Epidermal melanocyte (primary cell): ENCODE results near the gene CUBN.

ENCODE experiments used
- DNase-seq: peaks from one replicate; pipeline ENCODE4 v3.0.0; 2011; ENCODE audit warnings: low spot score; ENCODE audit not compliant: insufficient read length

The CUBN gene

DNA sequence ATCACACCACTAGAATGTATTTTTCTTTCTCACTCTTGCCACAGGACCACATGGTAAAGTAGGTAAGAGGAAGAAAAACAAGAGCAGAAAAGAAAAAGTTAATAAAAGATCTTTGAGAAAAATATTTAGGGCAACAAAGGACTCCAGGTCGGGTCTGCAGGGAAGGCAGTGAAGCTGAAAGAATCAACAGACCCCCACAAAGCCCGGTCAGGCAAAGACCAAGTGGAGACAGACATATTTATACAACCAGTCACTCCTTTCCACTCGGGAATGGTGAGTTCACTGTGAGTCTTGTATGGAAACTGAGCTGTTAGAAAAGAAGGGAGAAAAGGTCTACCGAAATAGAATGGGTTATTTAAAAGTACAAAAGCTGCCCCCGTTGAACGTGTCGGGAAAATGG, 340.4 kb downstream of the CUBN start:
- DNase-seq = no peak

DNA sequence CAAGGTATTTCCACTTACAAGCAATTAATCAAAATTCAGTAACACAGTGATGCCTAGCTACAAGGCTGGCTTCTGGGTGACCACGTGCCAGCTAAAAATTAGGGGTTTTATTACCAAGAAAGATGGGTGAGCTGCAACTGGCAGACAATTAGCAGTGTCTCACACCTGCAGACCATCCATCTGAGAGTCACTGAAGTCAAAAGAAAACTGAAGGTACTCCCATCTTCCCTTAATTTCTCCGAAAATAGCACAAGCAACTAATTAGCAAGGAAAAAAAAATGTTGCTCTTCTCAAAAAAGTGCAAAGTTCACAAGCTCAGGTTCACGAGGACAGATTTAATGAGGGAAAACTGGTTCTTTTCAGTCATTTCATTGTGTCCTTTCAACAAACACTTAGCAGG, 340.8 kb downstream of the CUBN start:
- DNase-seq = no peak

DNA sequence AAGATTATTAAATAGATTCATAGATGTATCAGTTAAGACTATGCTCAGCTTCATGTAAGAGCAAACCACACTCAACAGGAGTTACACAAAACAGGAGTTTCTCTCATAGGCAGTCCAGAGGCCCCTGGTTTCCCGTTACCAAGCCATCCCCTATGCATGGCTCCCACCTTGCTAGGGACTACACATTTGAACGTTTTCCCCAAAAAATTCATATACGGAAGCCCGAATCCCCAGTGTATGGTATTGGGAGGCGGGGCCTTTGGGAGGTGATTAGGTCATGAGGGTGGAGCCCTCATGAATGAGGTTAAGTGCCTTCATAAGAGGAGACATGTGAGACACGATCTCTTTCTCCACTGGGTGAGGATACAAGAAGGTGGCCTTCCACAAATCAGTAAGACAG, 341.5 kb downstream of the CUBN start:
- no peak for DNase-seq

DNA sequence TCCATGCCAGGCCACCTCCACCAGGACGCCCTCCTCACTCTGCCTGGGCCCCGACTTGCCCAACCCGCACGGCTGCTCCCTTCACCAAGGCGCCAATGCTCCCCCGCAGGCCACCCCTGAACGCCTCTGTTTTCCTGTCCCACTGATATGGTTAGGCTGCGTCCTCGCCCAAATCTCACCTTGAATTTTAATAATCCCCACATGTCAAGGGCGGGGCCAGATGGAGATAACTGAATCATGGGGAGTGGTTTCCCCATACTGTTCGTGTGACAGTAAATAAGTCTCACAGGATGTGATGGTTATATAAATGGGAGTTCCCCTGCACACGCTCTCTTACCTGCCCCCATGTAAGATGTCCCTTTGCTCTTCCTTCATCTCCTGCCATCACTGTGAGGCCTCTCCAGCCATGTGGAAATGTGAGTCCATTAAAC, 342.2 kb downstream of the CUBN start:
- DNase-seq = no peak

DNA sequence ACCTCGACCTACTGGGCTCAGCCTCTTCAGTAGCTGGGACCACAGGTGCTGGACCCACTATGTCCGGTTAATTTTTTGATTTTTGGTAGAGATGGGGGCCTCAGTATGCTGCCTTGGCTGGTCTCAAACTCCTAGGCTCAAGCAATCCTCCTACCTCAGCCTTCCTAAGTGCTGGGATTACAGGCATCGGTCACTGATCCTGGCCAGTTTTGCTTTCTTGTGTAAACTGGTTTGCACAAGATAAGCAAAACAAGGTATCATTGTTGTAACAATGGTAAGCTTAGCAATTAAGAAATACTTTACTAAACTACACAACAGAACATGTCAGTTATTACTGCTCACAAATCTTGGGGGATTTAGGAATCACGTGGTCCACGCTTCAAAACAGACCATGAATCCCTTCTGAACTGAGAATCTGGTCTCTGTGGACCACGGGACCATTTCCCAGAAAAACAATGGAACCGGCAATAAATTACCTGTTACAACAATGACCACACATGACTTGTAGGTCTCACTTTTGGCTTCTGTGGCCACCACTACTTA, 349.2 kb downstream of the CUBN start:
- DNase-seq = no peak

DNA sequence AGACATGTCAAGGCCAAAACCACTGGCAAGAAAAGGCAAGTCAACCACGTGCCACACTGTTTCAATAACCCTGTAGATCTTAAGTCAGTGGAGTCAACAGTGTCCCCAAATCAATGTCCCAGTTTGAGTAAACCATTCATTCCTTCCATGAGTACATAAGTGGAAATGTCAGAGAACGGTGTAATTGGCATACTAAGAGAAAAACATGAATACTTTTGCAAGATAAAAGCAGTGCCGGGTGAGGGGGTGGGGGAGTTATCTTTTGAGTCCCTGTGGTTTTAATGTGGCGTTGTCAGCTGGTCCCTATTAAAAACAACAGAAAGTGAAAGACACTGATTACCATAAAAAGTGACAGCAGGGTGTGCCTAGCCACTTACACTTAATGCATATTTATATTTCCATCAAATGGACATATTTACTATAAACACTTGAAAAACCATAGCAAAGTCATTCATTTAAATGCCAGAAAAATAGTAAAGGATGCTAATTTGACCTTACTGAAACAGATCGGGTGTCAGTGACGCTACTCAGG, 350.2 kb downstream of the CUBN start:
- no peak for DNase-seq

DNA sequence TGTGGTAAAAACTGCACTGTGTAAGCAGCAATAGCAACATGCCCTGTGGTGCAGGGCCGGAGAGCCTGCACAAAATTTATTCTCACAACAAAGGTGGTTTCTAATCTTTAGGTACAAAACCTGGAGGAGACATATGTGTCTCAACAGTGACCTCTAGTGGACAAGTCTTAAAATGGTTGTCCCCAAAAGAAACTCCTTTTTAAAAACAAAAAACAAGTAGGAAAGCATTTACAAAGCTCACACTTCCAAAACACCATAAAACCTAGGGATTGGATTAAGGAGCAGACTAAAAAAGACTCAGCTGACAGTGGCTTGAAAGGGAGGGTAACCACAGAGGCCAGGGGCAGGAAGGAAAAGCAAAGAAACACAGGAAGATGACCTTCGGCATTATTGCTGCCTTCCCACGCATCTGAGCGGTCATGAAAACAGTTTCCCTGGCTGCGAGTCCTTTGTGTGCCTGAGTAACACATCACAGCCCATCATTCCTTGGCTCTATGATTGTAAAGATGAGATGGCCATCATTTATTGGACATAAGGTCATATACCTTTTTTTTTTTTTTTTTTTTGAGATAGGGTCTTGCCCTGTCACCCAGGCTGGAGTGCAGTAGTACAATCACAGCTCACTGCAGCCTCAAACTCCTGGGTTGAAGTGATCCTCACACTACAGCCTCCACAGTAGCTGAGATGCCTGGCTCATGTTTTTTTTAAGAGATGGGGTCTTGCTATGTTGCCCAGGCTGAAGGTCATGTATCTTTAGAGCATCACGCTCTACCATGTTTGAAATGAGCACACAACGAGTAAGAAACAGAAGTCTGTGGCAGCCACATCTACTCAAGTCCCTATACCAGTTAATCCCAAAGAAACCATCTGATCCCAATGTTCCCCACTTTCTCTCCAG, 351.9 kb downstream of the CUBN start:
- peak; percentile 68 for DNase-seq

DNA sequence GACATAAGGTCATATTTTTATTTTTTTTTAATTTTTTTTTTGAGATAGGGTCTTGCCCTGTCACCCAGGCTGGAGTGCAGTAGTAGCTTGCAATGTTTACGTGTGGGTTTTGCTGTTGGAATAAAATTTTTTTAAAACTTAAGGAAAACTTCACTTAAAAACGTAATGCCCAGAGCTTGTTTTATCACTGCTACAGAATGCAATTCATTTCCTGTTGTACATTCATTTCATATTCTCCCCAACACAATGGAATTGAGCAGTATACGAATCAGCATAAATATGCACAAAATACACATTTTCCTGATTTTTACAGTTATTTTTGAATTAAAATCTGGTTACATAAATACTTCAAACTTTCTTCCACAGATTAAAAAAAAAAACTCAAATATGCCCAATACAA, 352.7 kb downstream of the CUBN start:
- no peak for DNase-seq
